GM12878 (cell line): ENCODE data around the gene ITGBL1.

Experiments
- ESRRA ChIP-seq: IDR thresholded peaks from 2 replicates; pipeline ENCODE4 v1.6.1; 2012; ENCODE audit warnings: mild to moderate bottlenecking, low read length, improper control_type of control experiment
- POLR2A ChIP-seq: IDR thresholded peaks from 2 replicates; pipeline ENCODE4 v1.6.1; 2011; ENCODE audit warnings: low read depth, mild to moderate bottlenecking, low read length
- TARDBP ChIP-seq: IDR thresholded peaks from 2 replicates; pipeline ENCODE4 v1.6.1; 2016; ENCODE audit warnings: borderline replicate concordance

GRCh38 chr13:101697745-101698144, 245.3 kb downstream of the ITGBL1 start:
- TF ChIP-seq POLR2A (no peak), ESRRA (no peak), TARDBP (no peak)
